ENCODE measurements around the gene S100A11.

- peak; percentile 88 for TF ChIP-seq CTCF (conservative IDR thresholded peaks at IDR 0.05; ENCODE audit: low read length)
- TF ChIP-seq EZH2phosphoT487 (IDR thresholded peaks at IDR 0.05; ENCODE audit: borderline replicate concordance, low read depth, low read length) = no peak
These were observed 11.1 kb upstream of the S100A11 start for GRCh38 chr1:152047730-152048415.

All from OCI-LY7 (cell line).